ENCODE measurements around the gene LIX1L. TPM values are rescaled to one million over a fixed set of nuclear protein-coding genes. Genes with fewer than 3 reads are reported as not detected.
A peak's percentile ranks its signal among the peaks of the same experiment; 100 is the strongest.

Gene LIX1L
- total RNA-seq, 1 donor from 2014 or later: 4.5 TPM

DNA sequence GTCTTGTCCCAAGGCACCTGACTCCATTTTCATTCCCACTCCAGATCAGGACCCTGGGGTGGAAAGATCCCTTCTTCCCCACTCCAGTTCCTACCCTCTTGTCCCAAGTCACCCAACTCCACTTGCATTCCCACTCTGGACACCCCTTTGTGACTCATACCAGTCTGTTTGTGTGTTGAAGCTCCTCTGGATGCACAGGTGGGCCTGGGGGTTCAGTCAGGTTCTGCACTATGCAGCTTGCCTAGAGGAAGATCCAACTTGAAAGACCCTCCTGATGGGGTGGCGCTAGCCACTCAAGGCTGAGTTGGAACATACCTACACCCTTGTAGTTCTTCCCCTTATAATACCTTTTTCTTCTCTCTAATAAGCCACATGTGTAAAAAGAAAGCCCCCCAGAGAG, 62.3 kb downstream of the LIX1L start:
- no peak for DNase-seq (ENCODE audit: low spot score, unreplicated experiment)
- TF ChIP-seq, protein P1, sequence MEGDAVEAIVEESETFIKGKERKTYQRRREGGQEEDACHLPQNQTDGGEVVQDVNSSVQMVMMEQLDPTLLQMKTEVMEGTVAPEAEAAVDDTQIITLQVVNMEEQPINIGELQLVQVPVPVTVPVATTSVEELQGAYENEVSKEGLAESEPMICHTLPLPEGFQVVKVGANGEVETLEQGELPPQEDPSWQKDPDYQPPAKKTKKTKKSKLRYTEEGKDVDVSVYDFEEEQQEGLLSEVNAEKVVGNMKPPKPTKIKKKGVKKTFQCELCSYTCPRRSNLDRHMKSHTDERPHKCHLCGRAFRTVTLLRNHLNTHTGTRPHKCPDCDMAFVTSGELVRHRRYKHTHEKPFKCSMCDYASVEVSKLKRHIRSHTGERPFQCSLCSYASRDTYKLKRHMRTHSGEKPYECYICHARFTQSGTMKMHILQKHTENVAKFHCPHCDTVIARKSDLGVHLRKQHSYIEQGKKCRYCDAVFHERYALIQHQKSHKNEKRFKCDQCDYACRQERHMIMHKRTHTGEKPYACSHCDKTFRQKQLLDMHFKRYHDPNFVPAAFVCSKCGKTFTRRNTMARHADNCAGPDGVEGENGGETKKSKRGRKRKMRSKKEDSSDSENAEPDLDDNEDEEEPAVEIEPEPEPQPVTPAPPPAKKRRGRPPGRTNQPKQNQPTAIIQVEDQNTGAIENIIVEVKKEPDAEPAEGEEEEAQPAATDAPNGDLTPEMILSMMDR (IDR thresholded peaks at IDR 0.05; ENCODE audit: unreplicated experiment): no peak
- H3K4me3 Mint-ChIP-seq (ENCODE audit: low read depth): no peak overlapping the region
- no peaks in the 10 kb centered on the region for H3K9me3 Mint-ChIP-seq (ENCODE audit: low read depth)
- peaks cover 17% of the 10 kb centered on the region for H3K4me1 Mint-ChIP-seq (ENCODE audit: low read depth)
- no peaks in the 10 kb centered on the region for H3K36me3 Mint-ChIP-seq (ENCODE audit: insufficient read depth)
- H3K27me3 Mint-ChIP-seq: no peaks in the 10 kb centered on the region
- no peak overlapping the region for H3K27ac Mint-ChIP-seq

DNA sequence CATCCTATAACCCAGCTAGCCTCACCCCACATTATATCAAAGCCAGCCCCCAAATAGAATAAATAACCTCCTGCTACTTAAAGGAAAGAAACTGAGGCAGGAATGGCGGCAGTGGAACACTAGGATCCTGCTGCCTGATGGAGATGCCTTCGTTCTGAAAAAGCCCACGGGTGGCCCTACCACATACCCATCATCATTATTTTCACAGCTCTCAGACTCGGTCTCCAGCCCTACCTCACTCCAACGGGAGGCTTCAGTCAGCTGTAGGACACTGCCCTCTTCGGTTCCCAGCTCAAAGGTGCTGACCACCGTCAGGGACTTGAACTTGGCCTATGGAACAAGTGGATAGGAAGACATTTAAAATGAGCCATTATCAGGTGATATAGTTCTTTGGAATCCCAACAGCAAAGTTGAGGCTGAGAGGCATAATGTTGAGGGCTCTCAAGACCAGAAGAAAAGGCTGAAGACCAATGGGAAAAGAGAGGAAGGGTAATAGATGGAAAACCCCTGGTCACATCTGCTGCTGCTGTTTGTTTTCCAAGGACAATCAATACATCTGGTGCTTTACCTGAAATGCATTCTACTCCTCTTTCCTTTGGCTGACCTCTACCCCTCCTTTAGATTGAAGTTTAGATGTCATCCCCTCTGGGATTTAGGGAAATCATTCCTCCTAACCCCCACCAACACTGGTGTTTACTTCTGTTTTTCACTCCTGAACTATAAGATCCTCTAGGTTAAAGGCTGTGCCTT, 64.3 kb downstream of the LIX1L start:
- Mint-ChIP-seq H3K27ac (no peak overlapping the region), H3K9me3 (ENCODE audit: low read depth) (no peaks in the 10 kb centered on the region), H3K27me3 (no peaks in the 10 kb centered on the region), H3K4me3 (ENCODE audit: low read depth) (no peak overlapping the region), H3K4me1 (ENCODE audit: low read depth) (peaks cover 20% of the 10 kb centered on the region), H3K36me3 (ENCODE audit: insufficient read depth) (no peaks in the 10 kb centered on the region)
- no peak for DNase-seq (ENCODE audit: low spot score, unreplicated experiment)
- TF ChIP-seq, protein P1 (IDR thresholded peaks at IDR 0.05; ENCODE audit: unreplicated experiment): no peak

DNA sequence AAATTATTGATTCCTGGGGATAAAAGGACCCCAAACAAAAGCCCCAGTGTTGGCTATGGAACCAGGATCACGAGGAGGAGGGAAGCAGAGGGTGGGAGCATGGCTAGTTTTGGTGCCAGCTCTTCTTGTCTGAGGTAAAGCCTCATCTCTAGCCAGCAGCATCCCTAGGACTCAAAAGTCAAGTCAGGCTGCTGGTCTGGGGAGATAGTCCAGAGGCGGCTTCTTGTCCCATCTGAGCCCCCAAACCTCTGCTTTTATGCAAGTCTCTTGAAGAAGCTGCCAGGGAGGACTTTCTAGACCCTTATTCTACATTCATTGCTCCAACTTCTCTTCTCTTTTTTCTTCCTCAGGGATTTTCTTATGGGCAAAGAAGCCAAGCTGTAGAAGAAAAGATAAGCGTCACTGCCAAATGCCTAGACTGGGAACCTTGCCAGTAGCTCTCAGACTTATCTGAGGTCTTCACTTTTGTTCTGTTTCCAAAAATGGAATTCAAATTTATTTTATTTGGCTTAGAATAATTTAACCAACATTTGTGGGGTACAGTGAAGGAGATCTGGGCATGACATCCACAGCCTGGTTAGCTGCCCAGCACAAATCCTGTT, 65.2 kb downstream of the LIX1L start:
- Mint-ChIP-seq H3K36me3 (ENCODE audit: insufficient read depth) (no peaks in the 10 kb centered on the region), H3K4me1 (ENCODE audit: low read depth) (peaks cover 24% of the 10 kb centered on the region)
- DNase-seq (ENCODE audit: low spot score, unreplicated experiment): no peak

DNA sequence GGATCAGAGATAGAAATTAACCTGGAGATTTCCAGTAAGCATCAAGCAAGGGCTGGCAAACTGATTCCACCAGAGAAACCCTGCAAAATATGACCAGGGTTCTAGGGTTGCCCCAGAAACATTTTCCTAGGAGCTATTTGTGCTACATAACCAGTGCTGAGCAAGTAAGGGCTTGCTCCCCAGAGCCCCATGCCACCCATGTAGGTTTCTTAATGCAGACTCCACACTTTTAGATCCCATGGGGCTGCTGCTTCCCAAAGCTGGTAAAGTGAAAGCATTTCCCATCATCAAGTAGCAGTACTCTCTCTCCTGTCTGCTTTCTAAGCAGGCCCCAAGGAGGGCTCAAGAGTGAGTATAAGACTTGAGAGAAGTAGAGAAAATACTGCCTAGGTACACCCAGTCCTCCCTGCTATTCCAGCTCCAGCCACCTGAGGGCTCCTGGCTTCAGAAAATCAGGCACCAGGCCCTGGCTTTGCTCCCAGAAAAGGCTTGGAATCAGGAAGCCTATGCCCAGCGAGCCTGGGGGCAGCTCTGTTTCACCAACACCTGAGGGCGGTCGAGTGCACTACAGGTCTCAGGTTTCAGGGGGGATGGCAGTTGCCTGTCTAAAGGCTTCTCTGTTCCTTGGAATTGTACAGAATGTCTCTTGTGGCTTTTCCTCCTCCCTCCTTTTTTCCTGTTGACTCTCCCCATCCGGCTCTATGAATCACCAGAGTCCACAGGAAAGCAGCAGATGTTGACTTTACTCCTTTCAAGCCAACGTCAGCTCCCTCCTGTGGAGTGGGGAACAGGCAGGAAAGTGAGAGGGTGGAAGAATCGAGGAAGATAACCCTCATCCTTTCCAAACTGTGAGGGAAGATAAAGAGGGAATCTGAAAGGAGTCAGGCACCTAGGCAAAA, 66.0 kb downstream of the LIX1L start:
- peak overlapping the region; percentile 94 for H3K27ac Mint-ChIP-seq
- peak; percentile 89 for DNase-seq (ENCODE audit: low spot score, unreplicated experiment)
- H3K27me3 Mint-ChIP-seq: peaks cover 1% of the 10 kb centered on the region
- peak overlapping the region; percentile 51 for H3K4me3 Mint-ChIP-seq (ENCODE audit: low read depth)
- TF ChIP-seq, protein P1 (IDR thresholded peaks at IDR 0.05; ENCODE audit: unreplicated experiment): no peak
- H3K9me3 Mint-ChIP-seq (ENCODE audit: low read depth): no peaks in the 10 kb centered on the region
- H3K36me3 Mint-ChIP-seq (ENCODE audit: insufficient read depth): no peaks in the 10 kb centered on the region
- H3K4me1 Mint-ChIP-seq (ENCODE audit: low read depth): peaks cover 29% of the 10 kb centered on the region

More for the DNA sequence above, 65.2 kb downstream of the LIX1L start:
- no peaks in the 10 kb centered on the region for H3K27me3 Mint-ChIP-seq
- H3K4me3 Mint-ChIP-seq (ENCODE audit: low read depth): peak overlapping the region; percentile 51
- TF ChIP-seq, protein P1 (IDR thresholded peaks at IDR 0.05; ENCODE audit: unreplicated experiment): no peak
- H3K9me3 Mint-ChIP-seq (ENCODE audit: low read depth): no peaks in the 10 kb centered on the region
- H3K27ac Mint-ChIP-seq: peak overlapping the region; percentile 94

DNA sequence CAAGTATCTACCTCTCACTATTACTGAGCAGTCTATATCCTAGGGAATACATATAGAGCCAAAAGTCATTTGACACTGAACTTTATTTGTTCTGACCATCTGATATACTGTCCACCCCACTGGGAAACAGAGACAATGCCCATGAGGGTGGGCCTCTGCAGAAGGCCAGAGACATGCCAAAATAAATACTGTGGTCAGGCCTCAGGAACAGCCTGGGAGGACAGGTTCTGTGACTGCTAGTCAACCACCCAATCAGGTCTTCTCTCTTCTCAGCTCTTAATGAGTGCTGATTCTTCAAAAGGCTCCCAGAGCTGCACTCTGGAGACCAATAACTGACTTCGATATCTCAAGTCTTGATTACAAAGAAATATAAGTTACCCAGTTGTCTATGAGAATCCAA, 66.7 kb downstream of the LIX1L start:
- Mint-ChIP-seq H3K27me3 (peaks cover 8% of the 10 kb centered on the region), H3K9me3 (ENCODE audit: low read depth) (no peaks in the 10 kb centered on the region), H3K4me3 (ENCODE audit: low read depth) (no peak overlapping the region), H3K36me3 (ENCODE audit: insufficient read depth) (no peaks in the 10 kb centered on the region), H3K4me1 (ENCODE audit: low read depth) (peaks cover 33% of the 10 kb centered on the region), H3K27ac (peak overlapping the region; percentile 45)
- no peak for DNase-seq (ENCODE audit: low spot score, unreplicated experiment)
- TF ChIP-seq, protein P1 (IDR thresholded peaks at IDR 0.05; ENCODE audit: unreplicated experiment): no peak

Measured in progenitor cell of endocrine pancreas (in vitro differentiated cells).